Endothelial cell of umbilical vein (primary cell): Measurements from ENCODE around the gene HPSE2. TPM values are rescaled to one million over a fixed set of nuclear protein-coding genes. Genes with fewer than 3 reads are reported as not detected.

ENCODE experiments used
- BruUV-seq: library from RNA; stranded (reverse); fragments of 400-500 nt; replicated peaks from 2 replicates; lab custom pipeline; 2021; lab: Mats Ljungman, UMichigan
- CTCF ChIA-PET: fragments of 300-600, 350-600 bp; sonication (Branson Sonifier 250); formaldehyde crosslinking; loops from one replicate; lab custom pipeline; 2021; ENCODE audit warnings: antibody characterized with exemption, inconsistent platforms; lab: Charles Lee
- POLR2A ChIA-PET: fragments of 300-600, 350-600 bp; sonication (Branson Sonifier 250); formaldehyde crosslinking; loops from one replicate; lab custom pipeline; 2021; ENCODE audit warnings: antibody characterized with exemption, inconsistent platforms; lab: Charles Lee
- DNase-seq: peaks from one replicate; pipeline ENCODE4 v3.0.0-alpha.2; 2011; ENCODE audit warnings: low read depth, low spot score
- FAIRE-seq: peaks from 2 replicates; lab custom pipeline; 2011; peaks lifted over from hg19 to GRCh38; lab: Jason Lieb, UNC
- H2AFZ ChIP-seq: 2 replicates; pipeline ENCODE4 v1.6.0; 2012; ENCODE audit warnings: low read depth, low read length, control low read depth, inconsistent platforms
- H3K27ac ChIP-seq: 2 replicates; pipeline ENCODE4 v1.5.1; 2011; ENCODE audit warnings: low read depth, mild to moderate bottlenecking, control low read depth, low read length, moderate library complexity; ENCODE audit not compliant: insufficient read depth
- H3K27me3 ChIP-seq, 2 experiments: 2 replicates each; pipeline versions ENCODE4 v1.6.0 to v1.6.1; 2011; ENCODE audit warnings: low read length in 2 of 2, mixed read lengths in 1 of 2; ENCODE audit not compliant: control insufficient read depth in 2 of 2, insufficient read depth in 2 of 2
- H3K36me3 ChIP-seq, 2 experiments: 2 replicates in 1 of 2; 3 replicates in 1 of 2; pipeline ENCODE4 v1.5.1; 2011; ENCODE audit warnings: low read length in 2 of 2, mild to moderate bottlenecking in 1 of 2, moderate library complexity in 1 of 2; ENCODE audit not compliant: control insufficient read depth in 2 of 2, insufficient read depth in 2 of 2; ENCODE audit errors: extremely low read depth in 1 of 2
- H3K4me1 ChIP-seq: 3 replicates; pipeline ENCODE4 v1.5.1; 2011; ENCODE audit warnings: mild to moderate bottlenecking, low read length; ENCODE audit not compliant: control insufficient read depth, insufficient read depth; ENCODE audit errors: extremely low read depth
- H3K4me2 ChIP-seq: 2 replicates; pipeline ENCODE4 v1.6.1; 2011; ENCODE audit warnings: low read length, control low read depth, mixed read lengths; ENCODE audit not compliant: insufficient read depth
- H3K4me3 ChIP-seq, 3 experiments: fragments of 200-600 bp in 1 of 3; sonication (generic), shearing (Covaris generic) in 1 of 3; replicated peaks in 1 of 3; 2 replicates each; pipeline ENCODE4 v1.5.1; 2011 to 2016; ENCODE audit warnings: control low read depth in 3 of 3, low read length in 3 of 3, mild to moderate bottlenecking in 2 of 3, inconsistent platforms in 1 of 3, low read depth in 1 of 3, moderate library complexity in 1 of 3; ENCODE audit not compliant: insufficient read depth in 1 of 3
- H3K79me2 ChIP-seq: 2 replicates; pipeline ENCODE4 v1.6.0; 2012; ENCODE audit warnings: low read length, inconsistent platforms; ENCODE audit not compliant: control insufficient read depth, insufficient read depth
- H3K9ac ChIP-seq: replicated peaks from 2 replicates; pipeline ENCODE3; 2011; ENCODE audit warnings: low read length, control low read depth; ENCODE audit not compliant: insufficient read depth; ENCODE audit errors: extremely low read depth
- H3K9me1 ChIP-seq: replicated peaks from 3 replicates; pipeline ENCODE4 v1.6.0; 2011; ENCODE audit warnings: mild to moderate bottlenecking, low read length; ENCODE audit not compliant: control insufficient read depth, insufficient read depth; ENCODE audit errors: extremely low read depth
- H3K9me3 ChIP-seq: replicated peaks from 2 replicates; pipeline ENCODE4 v1.5.1; 2012; ENCODE audit warnings: low read length, inconsistent platforms; ENCODE audit not compliant: control insufficient read depth, insufficient read depth
- H4K20me1 ChIP-seq: replicated peaks from 2 replicates; pipeline ENCODE3; 2011; ENCODE audit warnings: mild to moderate bottlenecking, low read length; ENCODE audit not compliant: control insufficient read depth, insufficient read depth; ENCODE audit errors: extremely low read depth
- EZH2 ChIP-seq: IDR thresholded peaks from 2 replicates; pipeline ENCODE4 v1.6.1; 2012; ENCODE audit warnings: borderline replicate concordance, low read depth, mild to moderate bottlenecking, moderate library complexity, low read length, inconsistent platforms; ENCODE audit not compliant: severe bottlenecking
- FOS ChIP-seq: IDR thresholded peaks from 2 replicates; pipeline ENCODE4 v1.6.1; 2011; ENCODE audit warnings: mild to moderate bottlenecking, low read length, moderate library complexity, borderline replicate concordance; ENCODE audit not compliant: insufficient read depth
- GATA2 ChIP-seq: IDR thresholded peaks from 2 replicates; pipeline ENCODE4 v1.7.0; 2011; ENCODE audit warnings: low read depth, mild to moderate bottlenecking, moderate library complexity, mixed read lengths, low read length; ENCODE audit not compliant: insufficient read length, insufficient read depth
- JUN ChIP-seq: IDR thresholded peaks from 2 replicates; pipeline ENCODE4 v1.6.1; 2011; ENCODE audit warnings: borderline replicate concordance, low read depth; ENCODE audit not compliant: insufficient read length, insufficient read depth
- MYC ChIP-seq: IDR thresholded peaks from one replicate; pipeline ENCODE4 v1.6.1; 2011; ENCODE audit warnings: mild to moderate bottlenecking, low read depth, low read length
- POLR2A ChIP-seq: IDR thresholded peaks from 2 replicates; pipeline ENCODE4 v1.6.1; 2012; ENCODE audit warnings: low read depth, mild to moderate bottlenecking, control low read depth, low read length
- POLR2AphosphoS5 ChIP-seq: IDR thresholded peaks from 2 replicates; pipeline ENCODE4 v1.6.1; 2012; ENCODE audit warnings: low read depth, mild to moderate bottlenecking, control low read depth, low read length, moderate library complexity; ENCODE audit not compliant: insufficient read depth
- dilution Hi-C: fragments of 300-500 bp; cut with MboI; formaldehyde crosslinking; loops from one replicate; pipeline ENCODE4 v1.15.0; 2019; ENCODE audit warnings: low sequenced_read_pairs; ENCODE audit not compliant: extremely low pct_ligation_motif_present
- intact Hi-C: fragments of 100-400 bp; cut with micrococcal nuclease; formaldehyde crosslinking; loops from one replicate; pipeline ENCODE4 v1.10.0; 2022
- polyA plus RNA-seq, 4 experiments: library from polyadenylated mRNA; depleted of rRNA in 3 of 4; stranded (reverse) in 3 of 4; unstranded in 1 of 4; fragments of >200 nt; gene quantifications; 2 replicates each; pipeline versions ENCODE4 v1.2.1 to v1.2.3, GENCODE V29; 2011 to 2012; ENCODE audit warnings: missing spikeins in 1 of 4
- total RNA-seq: library from RNA; stranded (reverse); gene quantifications from 2 replicates; pipeline ENCODE4 v1.2.3, GENCODE V29; 2021
- TF ChIP-seq, protein P1 (sequence below): IDR thresholded peaks from 2 replicates; pipeline ENCODE4 v1.6.1; 2011; ENCODE audit not compliant: insufficient read depth, insufficient read length
- TF ChIP-seq, protein P2 (sequence below), 2 donors: IDR thresholded peaks; 1 replicate in 1 of 2; 2 replicates in 1 of 2; pipeline ENCODE4 v1.5.1; 2011; ENCODE audit warnings: low read length in 2 of 2, mild to moderate bottlenecking in 2 of 2, moderate library complexity in 2 of 2, control low read depth in 1 of 2, inconsistent platforms in 1 of 2, low read depth in 1 of 2; ENCODE audit not compliant: insufficient read depth in 1 of 2; ENCODE audit errors: extremely low read depth in 1 of 2

The HPSE2 gene
- total and polyA plus RNA-seq, 2 donors (not counting 3 experiments of a cell fraction or from before 2014, with no cell fraction given): not detected

DNA sequence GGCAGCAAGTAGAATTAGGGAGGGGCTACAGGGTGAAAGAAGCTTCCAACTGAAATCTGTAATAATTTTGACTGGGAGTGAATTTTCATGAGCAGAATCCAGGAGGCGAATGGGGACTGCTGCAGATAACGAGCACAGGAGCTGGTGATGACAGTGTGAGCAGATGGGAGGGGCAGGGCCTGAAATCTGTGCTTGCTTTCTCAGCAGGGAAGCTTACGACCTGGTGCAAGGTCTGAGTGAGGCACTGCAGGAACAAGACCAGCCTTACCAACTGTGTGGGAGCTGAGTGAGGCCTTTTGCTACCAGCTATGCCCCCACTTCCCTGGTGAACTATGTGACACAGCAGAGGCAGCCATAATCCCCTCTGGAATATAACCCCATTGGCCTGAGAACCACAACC, 109.8 kb downstream of the HPSE2 start:
- ChIA-PET CTCF (no interaction called here), POLR2A (no interaction called here)
- TF ChIP-seq, protein P1, sequence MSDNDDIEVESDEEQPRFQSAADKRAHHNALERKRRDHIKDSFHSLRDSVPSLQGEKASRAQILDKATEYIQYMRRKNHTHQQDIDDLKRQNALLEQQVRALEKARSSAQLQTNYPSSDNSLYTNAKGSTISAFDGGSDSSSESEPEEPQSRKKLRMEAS: no peak
- no peak for TF ChIP-seq POLR2A
- no peak for TF ChIP-seq EZH2
- TF ChIP-seq, protein P2, sequence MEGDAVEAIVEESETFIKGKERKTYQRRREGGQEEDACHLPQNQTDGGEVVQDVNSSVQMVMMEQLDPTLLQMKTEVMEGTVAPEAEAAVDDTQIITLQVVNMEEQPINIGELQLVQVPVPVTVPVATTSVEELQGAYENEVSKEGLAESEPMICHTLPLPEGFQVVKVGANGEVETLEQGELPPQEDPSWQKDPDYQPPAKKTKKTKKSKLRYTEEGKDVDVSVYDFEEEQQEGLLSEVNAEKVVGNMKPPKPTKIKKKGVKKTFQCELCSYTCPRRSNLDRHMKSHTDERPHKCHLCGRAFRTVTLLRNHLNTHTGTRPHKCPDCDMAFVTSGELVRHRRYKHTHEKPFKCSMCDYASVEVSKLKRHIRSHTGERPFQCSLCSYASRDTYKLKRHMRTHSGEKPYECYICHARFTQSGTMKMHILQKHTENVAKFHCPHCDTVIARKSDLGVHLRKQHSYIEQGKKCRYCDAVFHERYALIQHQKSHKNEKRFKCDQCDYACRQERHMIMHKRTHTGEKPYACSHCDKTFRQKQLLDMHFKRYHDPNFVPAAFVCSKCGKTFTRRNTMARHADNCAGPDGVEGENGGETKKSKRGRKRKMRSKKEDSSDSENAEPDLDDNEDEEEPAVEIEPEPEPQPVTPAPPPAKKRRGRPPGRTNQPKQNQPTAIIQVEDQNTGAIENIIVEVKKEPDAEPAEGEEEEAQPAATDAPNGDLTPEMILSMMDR (IDR thresholded peaks at IDR 0.05; ENCODE audit: extremely low read depth in 1 of 2, insufficient read depth in 1 of 2, low read depth in 1 of 2, low read length in 2 of 2): no peak
- TF ChIP-seq MYC: no peak
- no peak for TF ChIP-seq FOS
- TF ChIP-seq GATA2: no peak
- no peak for TF ChIP-seq JUN
- no peak for TF ChIP-seq POLR2AphosphoS5
- dilution Hi-C loops (no loop called here), intact Hi-C loops (no loop called here)
- FAIRE-seq (no peak), DNase-seq (no peak)
- Histone ChIP-seq H3K4me2 (no peak overlapping the region), H3K4me1 (no peaks in the 10 kb centered on the region), H3K27me3 (no peaks in the 10 kb centered on the region), H3K79me2 (no peaks in the 10 kb centered on the region), H3K9me1 (no peaks in the 10 kb centered on the region), H3K27ac (no peak overlapping the region), H3K9me3 (no peaks in the 10 kb centered on the region), H3K36me3 (no peaks in the 10 kb centered on the region), H3K4me3 (no peak overlapping the region), H3K9ac (no peak overlapping the region), H4K20me1 (no peaks in the 10 kb centered on the region), H2AFZ (no peak overlapping the region)
- no TSS peak for BruUV-seq
